ENCODE results near the gene MAML3.

DNA sequence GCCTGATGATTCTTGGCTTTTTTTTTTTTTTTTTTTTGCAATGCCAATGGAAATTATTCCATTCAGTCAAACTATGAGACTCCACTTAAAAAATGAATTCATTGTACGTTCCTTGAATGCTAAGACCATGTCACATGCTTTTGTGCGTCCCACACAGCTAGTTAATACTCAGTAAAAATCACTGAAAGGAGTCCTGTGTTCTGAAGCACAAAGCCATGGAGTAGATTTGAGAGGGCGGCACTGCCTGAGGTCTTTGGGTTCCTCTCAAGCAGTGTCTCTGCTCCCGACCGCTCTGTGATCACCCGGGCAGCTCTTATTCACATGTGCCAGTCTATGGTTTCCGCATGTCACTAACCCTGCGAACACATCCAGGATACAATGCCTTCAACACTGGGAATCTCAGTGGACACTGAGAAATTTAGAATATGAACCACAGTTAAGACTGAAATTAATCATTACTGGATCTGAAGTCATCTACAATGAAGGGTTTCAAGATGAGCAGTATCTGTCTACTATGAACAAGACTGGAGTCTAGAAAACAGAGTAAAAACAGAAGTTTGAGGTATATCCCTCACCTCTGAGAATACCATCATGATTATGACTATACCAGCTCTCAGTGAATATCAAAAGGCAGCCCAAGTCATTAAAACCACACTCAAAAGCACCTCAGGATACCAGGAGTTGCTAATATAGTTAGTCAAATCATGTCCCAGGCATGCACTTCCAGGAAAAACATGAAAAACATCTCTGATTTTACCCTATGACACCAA, 295.4 kb downstream of the MAML3 start:
- TF ChIP-seq, protein P1, sequence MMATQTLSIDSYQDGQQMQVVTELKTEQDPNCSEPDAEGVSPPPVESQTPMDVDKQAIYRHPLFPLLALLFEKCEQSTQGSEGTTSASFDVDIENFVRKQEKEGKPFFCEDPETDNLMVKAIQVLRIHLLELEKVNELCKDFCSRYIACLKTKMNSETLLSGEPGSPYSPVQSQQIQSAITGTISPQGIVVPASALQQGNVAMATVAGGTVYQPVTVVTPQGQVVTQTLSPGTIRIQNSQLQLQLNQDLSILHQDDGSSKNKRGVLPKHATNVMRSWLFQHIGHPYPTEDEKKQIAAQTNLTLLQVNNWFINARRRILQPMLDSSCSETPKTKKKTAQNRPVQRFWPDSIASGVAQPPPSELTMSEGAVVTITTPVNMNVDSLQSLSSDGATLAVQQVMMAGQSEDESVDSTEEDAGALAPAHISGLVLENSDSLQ (IDR thresholded peaks at IDR 0.05), result no peak
- TF ChIP-seq FOXA1 (IDR thresholded peaks at IDR 0.05), result no peak
- TF ChIP-seq ARNT (IDR thresholded peaks at IDR 0.05), result no peak
- TF ChIP-seq ELF4 (IDR thresholded peaks at IDR 0.05), result no peak
- TF ChIP-seq BHLHE40 (IDR thresholded peaks at IDR 0.05; ENCODE audit: borderline replicate concordance), result no peak
- no peak for TF ChIP-seq CTBP1 (IDR thresholded peaks at IDR 0.05; ENCODE audit: borderline replicate concordance)
- no peak for TF ChIP-seq LEF1 (IDR thresholded peaks at IDR 0.05; ENCODE audit: borderline replicate concordance)
- TF ChIP-seq SP1 (IDR thresholded peaks at IDR 0.05), result no peak
- TF ChIP-seq SUZ12 (IDR thresholded peaks at IDR 0.05), result no peak
- TF ChIP-seq HDGF (IDR thresholded peaks at IDR 0.05; ENCODE audit: borderline replicate concordance), result no peak
- TF ChIP-seq NFRKB (IDR thresholded peaks at IDR 0.05), result no peak
